Uterus (tissue), 4 donors: ENCODE results near the gene EFHB. TPM values are rescaled to one million over a fixed set of nuclear protein-coding genes. Genes with fewer than 3 reads are reported as not detected.

Source experiments
- DNase-seq, 2 donors: peaks; one replicate each; pipeline ENCODE4 v3.0.0-alpha.2; 2019 to 2020
- H3K27ac ChIP-seq, 2 donors: fragments of 200-600 bp; sonication (generic); 1 replicate in 1 of 2; 2 replicates in 1 of 2; pipeline ENCODE4 v1.5.1; 2016 to 2018
- H3K27me3 ChIP-seq, 2 donors: fragments of 200-600 bp; sonication (generic); one replicate each; pipeline ENCODE4 v1.5.1; 2018 to 2019; ENCODE audit warnings: control low read depth in 1 of 2
- H3K36me3 ChIP-seq, 2 donors: fragments of 200-600 bp; sonication (generic); one replicate each; pipeline ENCODE4 v1.5.1; 2019; ENCODE audit warnings: control low read depth in 1 of 2
- H3K4me1 ChIP-seq, 2 donors: fragments of 200-600 bp; sonication (generic); one replicate each; pipeline ENCODE4 v1.5.1; 2018 to 2019; ENCODE audit warnings: control low read depth in 1 of 2
- H3K4me3 ChIP-seq, 2 donors: fragments of 200-600 bp; sonication (generic); 1 replicate in 1 of 2; 2 replicates in 1 of 2; pipeline ENCODE4 v1.5.1; 2018 to 2019; ENCODE audit warnings: mild to moderate bottlenecking in 1 of 2
- H3K9me3 ChIP-seq, 2 donors: fragments of 200-600 bp; sonication (generic); one replicate each; pipeline ENCODE4 v1.5.1; 2019; ENCODE audit warnings: control low read depth in 1 of 2
- CTCF ChIP-seq, 4 experiments: fragments of 200-600 bp in 2 of 4; fragments of 450-650 bp in 2 of 4; sonication (generic) in 2 of 4; IDR thresholded peaks; one replicate each; pipeline ENCODE4 v1.5.1; 2016 to 2019; ENCODE audit warnings: antibody characterized with exemption in 4 of 4, mild to moderate bottlenecking in 2 of 4, moderate library complexity in 1 of 4
- POLR2A ChIP-seq, 2 donors: fragments of 450-650 bp; IDR thresholded peaks; one replicate each; pipeline ENCODE4 v1.6.1; 2016; ENCODE audit warnings: antibody characterized with exemption in 2 of 2, mild to moderate bottlenecking in 1 of 2, moderate library complexity in 1 of 2
- intact Hi-C: fragments of 100-400 bp; cut with DNase I; formaldehyde crosslinking; loops from one replicate; pipeline ENCODE4 v1.15.1; 2023; ENCODE audit warnings: low total_unique reads
- total RNA-seq, 4 donors: library from RNA; depleted of rRNA in 3 of 4; stranded (reverse); fragments of >200 nt in 3 of 4; gene quantifications; one replicate each; pipeline versions ENCODE4 v1.1.0 to v1.2.4, GENCODE V29; 2014 to 2023
- donor health status: DM: yes; HTN: yes; CAD: no.

The EFHB gene
- total RNA-seq, 4 donors from 2014 or later, result under 0.01 to 5.7 (median 1.2) TPM; not detected in 1

GRCh38 chr3:19947549-19948225 is 13.7 kb upstream of the EFHB start:
- Histone ChIP-seq H3K27me3 (no peaks in the 10 kb centered on the region), H3K36me3 (no peaks in the 10 kb centered on the region), H3K4me1 (peaks cover 0 to 6% of the 10 kb centered on the region in 2 donors), H3K27ac (peak overlapping the region; percentile 92 to 97), H3K9me3 (no peaks in the 10 kb centered on the region), H3K4me3 (peak overlapping the region; percentile 97 to 99)
- TF ChIP-seq POLR2A (IDR thresholded peaks at IDR 0.05), result no peak
- no peak for TF ChIP-seq CTCF (IDR thresholded peaks at IDR 0.05)
- intact Hi-C loops, result loop anchor here (5.0 to 10.0 kb wide), 2 partner anchors 97 to 235 kb away; partner anchors contain the start of gene KAT2B
- peak; percentile 43 to 46 for DNase-seq

- Histone ChIP-seq H3K9me3 (no peaks in the 10 kb centered on the region), H3K4me1 (peaks cover 0 to 2% of the 10 kb centered on the region in 2 donors), H3K27me3 (no peaks in the 10 kb centered on the region), H3K27ac (peak within 1 kb of the TSS; percentile 92 to 97), H3K36me3 (no peaks in the 10 kb centered on the region), H3K4me3 (peak within 1 kb of the TSS; percentile 97 to 99)
- no peak for TF ChIP-seq CTCF (IDR thresholded peaks at IDR 0.05)
- peak; percentile 72 to 87 for TF ChIP-seq POLR2A (IDR thresholded peaks at IDR 0.05)
- DNase-seq, result peak; percentile 97
- intact Hi-C loops, result loop anchor here (5.0 to 10.0 kb wide), 2 partner anchors 98 to 235 kb away; partner anchors contain the start of gene KAT2B
Measured at GRCh38 chr3:19946832-19947548, 13.0 kb upstream of the EFHB start, which contains the start of gene RAB5A. Gene RAB5A, plus strand, starts transcription at chr3:19947097. Its CDS starts 3,802 bp downstream, at chr3:19950899.

- H3K4me3 ChIP-seq, result peak overlapping the region; percentile 97 to 99
- no peaks in the 10 kb centered on the region for H3K4me1 ChIP-seq
- H3K27ac ChIP-seq, result peak overlapping the region; percentile 92 to 97
- H3K27me3 ChIP-seq, result no peaks in the 10 kb centered on the region
- TF ChIP-seq CTCF (IDR thresholded peaks at IDR 0.05) (no peak), POLR2A (IDR thresholded peaks at IDR 0.05) (no peak)
- intact Hi-C loops, result loop anchor here (5.0 to 10.0 kb wide), 2 partner anchors 99 to 236 kb away; partner anchors contain the start of gene KAT2B
- no peaks in the 10 kb centered on the region for H3K36me3 ChIP-seq
- H3K9me3 ChIP-seq, result no peaks in the 10 kb centered on the region
- peak; percentile 16 to 24 for DNase-seq
Measured at GRCh38 chr3:19945969-19946831, 12.2 kb upstream of the EFHB start.

- no peaks in the 10 kb centered on the region for H3K9me3 ChIP-seq
- H3K4me3 ChIP-seq, result no peak overlapping the region
- intact Hi-C loops, result loop anchor here (5.0 to 10.0 kb wide), 2 partner anchors 99 to 237 kb away; partner anchors contain the start of gene KAT2B
Measured at GRCh38 chr3:19945534-19945933, 11.5 kb upstream of the EFHB start.

More at GRCh38 chr3:19945534-19945933, 11.5 kb upstream of the EFHB start:
- H3K4me1 ChIP-seq, result no peaks in the 10 kb centered on the region
- no peak for DNase-seq
- no peaks in the 10 kb centered on the region for H3K36me3 ChIP-seq
- no peaks in the 10 kb centered on the region for H3K27me3 ChIP-seq
- H3K27ac ChIP-seq, result peak overlapping the region in 1 of 2 donors; percentile 97
- TF ChIP-seq CTCF (IDR thresholded peaks at IDR 0.05) (no peak), POLR2A (IDR thresholded peaks at IDR 0.05) (no peak)
